Hippocampal formation (tissue), 2 donors: Measurements from ENCODE around the gene REEP1.
"Not testable (repeated sequence)": the region's sequence is repeated elsewhere in the genome, so short reads cannot be mapped to it uniquely, and the experiment has no call there.

Experiments
- DNase-seq, 2 donors: peaks; one replicate each; lab custom pipeline; 2025; lab: John Stamatoyannopoulos, UW

The REEP1 gene

DNA sequence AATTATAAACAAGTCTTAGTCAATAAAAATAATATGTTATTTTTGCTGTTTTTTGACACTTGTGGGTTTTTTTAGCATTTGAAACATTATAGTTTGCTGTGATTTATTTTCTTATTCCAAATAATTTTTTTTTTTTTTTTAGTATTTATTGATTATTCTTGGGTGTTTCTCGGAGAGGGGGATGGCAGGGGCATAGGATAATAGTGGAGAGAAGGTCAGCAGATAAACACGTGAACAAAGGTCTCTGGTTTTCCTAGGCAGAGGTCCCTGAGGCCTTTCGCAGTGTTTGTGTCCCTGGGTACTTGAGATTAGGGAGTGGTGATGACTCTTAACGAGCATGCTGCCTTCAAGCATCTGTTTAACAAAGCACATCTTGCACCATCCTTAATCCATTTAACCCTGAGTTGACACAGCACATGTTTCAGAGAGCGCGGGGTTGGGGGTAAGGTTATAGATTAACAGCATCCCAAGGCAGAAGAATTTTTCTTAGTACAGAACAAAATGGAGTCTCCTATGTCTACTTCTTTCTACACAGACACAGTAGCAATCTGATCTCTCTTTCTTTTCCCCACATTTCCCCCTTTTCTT lies 8.5 kb upstream of the REEP1 start:
- DNase-seq, result not testable (repeated sequence)

DNA sequence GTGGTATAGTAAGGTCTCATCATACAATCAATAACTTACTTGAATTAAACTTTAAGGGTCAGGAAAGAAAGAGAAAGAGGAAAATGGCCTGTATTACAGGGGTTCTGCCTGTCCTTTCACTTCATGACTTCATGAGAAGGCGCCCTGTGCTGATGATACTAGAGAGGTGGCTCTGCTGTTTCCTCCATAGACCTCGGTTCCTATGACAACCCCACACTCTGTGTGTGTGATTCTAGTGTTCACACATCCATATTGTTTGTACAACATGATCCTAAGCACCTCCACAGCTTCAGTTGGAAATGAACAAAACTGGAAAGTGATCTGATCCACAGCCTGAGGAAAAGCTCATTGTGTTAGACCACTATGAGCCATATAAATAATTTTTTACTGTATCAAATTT lies 7.0 kb upstream of the REEP1 start:
- no peak for DNase-seq

- DNase-seq, result no peak
Observed at GRCh38 chr2:86342488-86342887, 5.1 kb upstream of the REEP1 start.

- no peak for DNase-seq
Observed at GRCh38 chr2:86341470-86341869, 4.0 kb upstream of the REEP1 start.

DNA sequence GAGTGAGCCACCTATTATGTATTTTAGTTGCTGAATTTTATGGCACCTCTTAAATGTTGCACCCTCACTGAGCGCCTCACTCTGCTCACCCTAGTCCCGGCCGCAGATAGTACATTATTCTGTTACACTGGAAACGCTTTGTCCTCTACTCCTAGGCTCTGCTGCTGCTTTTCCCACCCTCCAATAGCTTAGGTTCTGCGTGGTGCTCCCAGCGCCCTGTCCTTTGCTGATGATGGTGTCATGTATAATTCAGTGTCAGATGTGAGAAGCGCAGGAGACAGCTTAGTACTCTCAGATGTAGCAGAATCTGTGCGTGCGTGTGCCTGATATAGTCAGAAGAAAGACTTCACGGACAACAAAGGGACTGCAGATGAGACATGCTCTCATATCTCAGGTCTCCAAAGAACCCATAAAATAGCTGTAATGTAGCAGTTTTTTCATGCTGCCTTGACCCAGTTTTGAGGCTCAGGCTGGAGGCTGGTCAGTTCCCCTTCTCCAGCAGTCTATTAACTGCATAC lies 1.4 kb upstream of the REEP1 start:
- DNase-seq, result no peak

GRCh38 chr2:86336675-86337243 lies 667 bp downstream of the REEP1 start:
- no peak for DNase-seq

DNA sequence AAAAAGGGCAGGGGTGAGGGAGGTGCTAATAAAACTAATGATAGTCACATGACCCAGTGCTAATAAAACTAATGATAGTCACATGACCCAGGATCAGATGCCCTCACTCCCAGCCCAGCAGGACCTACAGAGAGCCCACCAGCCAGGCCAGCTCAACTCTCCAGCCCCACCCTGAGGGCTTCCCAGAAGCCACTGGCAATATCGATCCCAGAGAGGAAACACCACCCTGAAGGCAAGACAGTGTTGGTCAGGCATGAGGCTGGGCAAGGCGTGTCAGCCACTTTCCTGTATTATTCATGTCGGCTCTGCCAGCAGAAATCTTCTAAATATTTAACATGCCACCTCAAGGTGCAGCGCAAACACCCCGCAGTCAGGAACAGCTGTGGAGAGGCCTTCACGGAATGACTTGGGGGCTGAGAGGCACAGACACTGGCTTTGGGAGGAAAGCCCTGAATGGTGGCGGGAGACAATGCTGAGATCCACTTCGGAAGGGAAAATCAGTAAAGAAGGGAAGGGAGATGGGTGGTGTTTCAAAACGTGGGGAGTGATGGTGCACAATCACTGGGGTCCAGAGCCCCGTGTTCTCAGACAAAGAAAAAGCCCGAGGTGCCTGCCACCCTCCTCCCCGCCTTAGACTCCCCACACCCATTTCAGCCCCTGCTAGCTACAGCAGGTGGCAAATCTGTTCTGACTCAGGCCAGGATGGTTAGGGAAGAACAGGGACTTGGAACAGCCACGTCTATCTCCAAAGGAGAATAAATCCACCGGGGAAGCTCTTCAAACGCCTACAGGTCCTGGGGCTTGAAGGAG lies 1.4 kb downstream of the REEP1 start:
- DNase-seq, result no peak

GRCh38 chr2:86333378-86333777 lies 4.0 kb downstream of the REEP1 start:
- DNase-seq, result no peak

- no peak for DNase-seq
Observed at GRCh38 chr2:86332654-86333053, 4.8 kb downstream of the REEP1 start.

DNA sequence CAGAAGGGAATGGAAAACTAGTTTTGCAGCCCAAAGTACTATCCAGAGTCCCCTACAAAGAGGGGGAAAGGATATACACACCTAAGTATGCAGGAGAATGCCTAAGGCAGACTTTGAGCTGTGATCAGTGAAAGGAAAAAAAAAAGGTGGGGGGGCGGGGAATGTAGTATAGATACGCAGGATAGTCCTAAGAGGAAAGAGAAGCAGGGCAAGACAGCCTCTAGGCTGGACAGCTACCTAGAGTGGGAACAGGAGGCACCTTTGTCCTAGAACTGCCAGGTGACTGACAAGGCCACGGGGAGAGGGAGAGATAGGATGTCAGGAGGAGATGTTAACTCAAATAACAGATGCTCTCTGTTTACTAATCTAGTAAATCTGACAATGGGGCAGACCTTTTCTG lies 6.0 kb downstream of the REEP1 start:
- DNase-seq, result no peak

- no peak for DNase-seq
Observed at GRCh38 chr2:86330001-86330400, 7.4 kb downstream of the REEP1 start.

- DNase-seq, result no peak
Observed at GRCh38 chr2:86323273-86324021, 14.0 kb downstream of the REEP1 start.

GRCh38 chr2:86319700-86320580 lies 17.5 kb downstream of the REEP1 start:
- no peak for DNase-seq

- DNase-seq, result no peak
Observed at GRCh38 chr2:86315084-86315483, 22.3 kb downstream of the REEP1 start.

DNA sequence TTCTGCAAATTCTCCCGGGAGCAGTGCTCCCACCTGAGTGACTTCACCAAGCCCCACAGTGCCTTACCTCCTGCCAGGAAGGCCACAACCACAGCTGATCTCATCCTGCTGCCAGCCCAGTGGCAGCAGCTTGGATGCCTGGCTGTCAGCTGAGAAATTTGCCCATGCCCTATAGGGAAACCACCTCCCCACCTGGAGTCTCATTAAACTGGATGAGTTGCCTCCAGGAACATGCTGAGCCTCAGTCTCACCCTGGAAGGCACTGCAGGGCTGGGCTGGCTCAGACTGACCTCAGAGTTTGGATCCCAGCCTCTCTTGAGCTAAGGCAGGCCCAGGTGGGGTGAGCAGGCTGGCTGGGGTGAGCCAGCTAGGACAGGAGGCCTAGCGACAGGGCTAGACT lies 23.3 kb downstream of the REEP1 start:
- DNase-seq, result no peak

DNA sequence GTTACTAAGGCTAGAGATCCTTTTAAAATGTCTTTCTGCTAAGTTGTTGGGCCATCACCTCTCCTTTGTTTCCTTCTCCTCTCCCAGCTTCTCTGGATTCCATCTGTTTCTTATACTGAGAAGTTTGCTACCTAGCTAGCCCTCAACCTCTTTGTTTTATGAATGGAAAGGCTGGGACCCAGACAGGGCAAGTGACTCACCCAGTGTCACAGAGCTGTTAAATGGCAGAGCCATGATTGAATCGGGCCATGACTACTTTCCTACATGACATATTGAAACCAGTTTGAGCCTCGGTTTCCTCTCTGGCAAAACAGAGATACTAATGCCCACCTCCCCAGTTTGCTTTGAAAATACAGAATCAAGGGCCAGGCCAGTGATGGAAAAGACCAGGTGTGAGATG lies 24.1 kb downstream of the REEP1 start:
- no peak for DNase-seq

GRCh38 chr2:86311879-86312278 lies 25.5 kb downstream of the REEP1 start:
- no peak for DNase-seq

DNA sequence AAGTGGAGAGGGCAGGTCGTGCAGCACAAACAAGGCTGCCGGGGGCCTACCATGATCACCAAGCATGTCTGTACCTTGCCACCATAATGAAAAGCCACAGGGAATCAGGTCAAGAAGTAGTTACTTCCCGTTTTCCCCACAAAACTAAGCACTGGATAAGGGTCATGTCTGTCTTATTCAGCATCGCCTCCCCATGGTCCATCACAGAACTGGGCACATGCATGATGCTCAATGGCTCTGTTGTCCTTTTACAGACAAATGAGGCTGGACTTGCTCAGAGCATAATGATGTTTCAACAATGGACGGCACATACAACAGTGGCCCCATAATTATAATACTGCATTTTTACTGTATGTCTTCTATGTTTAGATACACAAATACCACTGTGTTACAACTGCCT lies 27.5 kb downstream of the REEP1 start:
- DNase-seq, result no peak

GRCh38 chr2:86308984-86309695 lies 28.3 kb downstream of the REEP1 start:
- DNase-seq, result no peak

GRCh38 chr2:86308356-86308755 lies 29.1 kb downstream of the REEP1 start:
- no peak for DNase-seq

DNA sequence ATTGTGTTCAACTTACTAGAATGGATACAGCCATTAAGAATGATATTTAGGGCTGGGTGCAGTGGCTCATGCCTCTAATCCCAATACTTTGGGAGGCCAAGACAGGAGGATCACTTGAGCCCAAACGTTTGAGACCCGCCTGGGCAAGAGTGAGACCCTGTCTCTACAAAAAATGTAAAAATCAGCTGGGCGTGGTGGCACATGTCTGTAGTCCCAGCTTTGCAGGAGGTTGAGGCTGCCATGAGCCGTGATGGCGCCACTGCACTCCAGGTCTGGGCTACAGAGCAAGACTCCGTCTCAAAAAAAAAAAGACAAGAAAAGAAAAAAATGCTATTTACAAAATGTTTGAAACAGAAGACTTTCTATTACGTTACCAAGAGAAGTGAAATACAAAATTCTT lies 30.0 kb downstream of the REEP1 start:
- no peak for DNase-seq
